IMR-90 (cell line): ENCODE measurements around the gene MYH9.

Experiments
- CHD1 ChIP-seq: IDR thresholded peaks from 2 replicates; pipeline ENCODE4 v1.6.1; 2012; ENCODE audit warnings: low read depth, low read length, improper control_type of control experiment
- MAFK ChIP-seq: IDR thresholded peaks from 2 replicates; pipeline ENCODE4 v1.6.1; 2012; ENCODE audit warnings: low read depth, low read length, improper control_type of control experiment
- MAZ ChIP-seq: IDR thresholded peaks from 2 replicates; pipeline ENCODE4 v1.6.1; 2012; ENCODE audit warnings: low read depth, mild to moderate bottlenecking, low read length, improper control_type of control experiment, moderate library complexity, borderline replicate concordance
- POLR2A ChIP-seq: IDR thresholded peaks from 2 replicates; pipeline ENCODE4 v1.6.1; 2012; ENCODE audit warnings: mild to moderate bottlenecking, low read depth, low read length
- RAD21 ChIP-seq: IDR thresholded peaks from 2 replicates; pipeline ENCODE4 v1.6.1; 2012; ENCODE audit warnings: low read length, improper control_type of control experiment
- TF ChIP-seq, protein P1 (sequence below): conservative IDR thresholded peaks from 2 replicates; pipeline ENCODE4 v1.5.1; 2012; ENCODE audit warnings: mild to moderate bottlenecking, low read depth, low read length, improper control_type of control experiment
- TF ChIP-seq, protein P2 (sequence below): fragments of 150-350 bp; IDR thresholded peaks from 2 replicates; pipeline ENCODE4 v1.6.1; 2016; ENCODE audit warnings: low read depth, mild to moderate bottlenecking, low read length, moderate library complexity, borderline replicate concordance

DNA sequence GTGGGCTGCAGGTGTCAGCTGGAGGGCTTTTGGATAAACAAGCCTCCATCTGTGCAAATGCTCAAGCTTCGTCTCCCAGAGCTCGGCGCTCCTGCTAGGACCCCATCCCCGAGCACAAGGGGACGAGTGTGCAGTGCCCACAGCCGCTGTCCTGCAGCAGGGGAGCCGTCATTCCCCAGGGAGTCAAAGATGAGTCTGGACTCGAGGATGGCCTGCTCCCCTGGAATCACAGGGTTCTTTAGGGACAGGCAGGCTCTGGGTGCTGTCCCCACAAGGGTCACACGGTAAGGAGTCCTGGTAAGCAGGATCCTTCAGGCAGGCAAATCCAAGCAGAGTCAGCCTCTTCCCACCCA is 84.7 kb downstream of the MYH9 start:
- no peak for TF ChIP-seq POLR2A
- TF ChIP-seq, protein P1, sequence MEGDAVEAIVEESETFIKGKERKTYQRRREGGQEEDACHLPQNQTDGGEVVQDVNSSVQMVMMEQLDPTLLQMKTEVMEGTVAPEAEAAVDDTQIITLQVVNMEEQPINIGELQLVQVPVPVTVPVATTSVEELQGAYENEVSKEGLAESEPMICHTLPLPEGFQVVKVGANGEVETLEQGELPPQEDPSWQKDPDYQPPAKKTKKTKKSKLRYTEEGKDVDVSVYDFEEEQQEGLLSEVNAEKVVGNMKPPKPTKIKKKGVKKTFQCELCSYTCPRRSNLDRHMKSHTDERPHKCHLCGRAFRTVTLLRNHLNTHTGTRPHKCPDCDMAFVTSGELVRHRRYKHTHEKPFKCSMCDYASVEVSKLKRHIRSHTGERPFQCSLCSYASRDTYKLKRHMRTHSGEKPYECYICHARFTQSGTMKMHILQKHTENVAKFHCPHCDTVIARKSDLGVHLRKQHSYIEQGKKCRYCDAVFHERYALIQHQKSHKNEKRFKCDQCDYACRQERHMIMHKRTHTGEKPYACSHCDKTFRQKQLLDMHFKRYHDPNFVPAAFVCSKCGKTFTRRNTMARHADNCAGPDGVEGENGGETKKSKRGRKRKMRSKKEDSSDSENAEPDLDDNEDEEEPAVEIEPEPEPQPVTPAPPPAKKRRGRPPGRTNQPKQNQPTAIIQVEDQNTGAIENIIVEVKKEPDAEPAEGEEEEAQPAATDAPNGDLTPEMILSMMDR: no peak
- TF ChIP-seq RAD21: no peak
- TF ChIP-seq CHD1: no peak
- no peak for TF ChIP-seq MAZ
- TF ChIP-seq MAFK: no peak
- TF ChIP-seq, protein P2, sequence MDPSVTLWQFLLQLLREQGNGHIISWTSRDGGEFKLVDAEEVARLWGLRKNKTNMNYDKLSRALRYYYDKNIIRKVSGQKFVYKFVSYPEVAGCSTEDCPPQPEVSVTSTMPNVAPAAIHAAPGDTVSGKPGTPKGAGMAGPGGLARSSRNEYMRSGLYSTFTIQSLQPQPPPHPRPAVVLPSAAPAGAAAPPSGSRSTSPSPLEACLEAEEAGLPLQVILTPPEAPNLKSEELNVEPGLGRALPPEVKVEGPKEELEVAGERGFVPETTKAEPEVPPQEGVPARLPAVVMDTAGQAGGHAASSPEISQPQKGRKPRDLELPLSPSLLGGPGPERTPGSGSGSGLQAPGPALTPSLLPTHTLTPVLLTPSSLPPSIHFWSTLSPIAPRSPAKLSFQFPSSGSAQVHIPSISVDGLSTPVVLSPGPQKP: no peak
